ENCODE measurements around the gene PHC2.

DNA sequence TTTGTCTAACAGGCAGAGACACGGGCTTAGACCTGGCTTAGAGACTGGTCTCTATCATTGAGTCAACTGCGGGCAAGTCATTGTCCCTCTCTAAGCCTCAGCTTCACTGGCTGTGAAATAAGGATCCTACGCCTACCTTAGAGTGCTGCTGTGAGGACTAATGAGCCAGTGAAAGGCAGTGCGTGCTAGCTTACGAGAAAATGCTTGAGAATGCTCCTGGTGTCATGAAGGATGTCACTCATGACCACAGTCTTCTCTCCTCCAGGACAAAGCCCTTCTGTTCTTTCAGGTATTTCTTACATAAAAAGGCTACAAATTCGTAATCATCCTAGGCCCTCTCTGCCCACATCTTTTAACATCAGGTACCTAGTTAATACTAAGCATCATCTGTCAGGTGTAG lies 93.5 kb downstream of the PHC2 start:
- TF ChIP-seq POLR2A (IDR thresholded peaks at IDR 0.05), result no peak
- TF ChIP-seq, protein P1, sequence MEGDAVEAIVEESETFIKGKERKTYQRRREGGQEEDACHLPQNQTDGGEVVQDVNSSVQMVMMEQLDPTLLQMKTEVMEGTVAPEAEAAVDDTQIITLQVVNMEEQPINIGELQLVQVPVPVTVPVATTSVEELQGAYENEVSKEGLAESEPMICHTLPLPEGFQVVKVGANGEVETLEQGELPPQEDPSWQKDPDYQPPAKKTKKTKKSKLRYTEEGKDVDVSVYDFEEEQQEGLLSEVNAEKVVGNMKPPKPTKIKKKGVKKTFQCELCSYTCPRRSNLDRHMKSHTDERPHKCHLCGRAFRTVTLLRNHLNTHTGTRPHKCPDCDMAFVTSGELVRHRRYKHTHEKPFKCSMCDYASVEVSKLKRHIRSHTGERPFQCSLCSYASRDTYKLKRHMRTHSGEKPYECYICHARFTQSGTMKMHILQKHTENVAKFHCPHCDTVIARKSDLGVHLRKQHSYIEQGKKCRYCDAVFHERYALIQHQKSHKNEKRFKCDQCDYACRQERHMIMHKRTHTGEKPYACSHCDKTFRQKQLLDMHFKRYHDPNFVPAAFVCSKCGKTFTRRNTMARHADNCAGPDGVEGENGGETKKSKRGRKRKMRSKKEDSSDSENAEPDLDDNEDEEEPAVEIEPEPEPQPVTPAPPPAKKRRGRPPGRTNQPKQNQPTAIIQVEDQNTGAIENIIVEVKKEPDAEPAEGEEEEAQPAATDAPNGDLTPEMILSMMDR (IDR thresholded peaks at IDR 0.05), result no peak

Data from heart left ventricle (tissue), 13 donors.